GM12873 (cell line): ENCODE data around the gene GSK3B.

Experiments used
- TF ChIP-seq, protein P1 (sequence below): IDR thresholded peaks from 2 replicates; pipeline ENCODE4 v1.5.1; 2012; ENCODE audit warnings: low read depth, mild to moderate bottlenecking, moderate library complexity, low read length, control low read depth; ENCODE audit not compliant: insufficient read depth; ENCODE audit errors: missing control alignments

The GSK3B gene

DNA sequence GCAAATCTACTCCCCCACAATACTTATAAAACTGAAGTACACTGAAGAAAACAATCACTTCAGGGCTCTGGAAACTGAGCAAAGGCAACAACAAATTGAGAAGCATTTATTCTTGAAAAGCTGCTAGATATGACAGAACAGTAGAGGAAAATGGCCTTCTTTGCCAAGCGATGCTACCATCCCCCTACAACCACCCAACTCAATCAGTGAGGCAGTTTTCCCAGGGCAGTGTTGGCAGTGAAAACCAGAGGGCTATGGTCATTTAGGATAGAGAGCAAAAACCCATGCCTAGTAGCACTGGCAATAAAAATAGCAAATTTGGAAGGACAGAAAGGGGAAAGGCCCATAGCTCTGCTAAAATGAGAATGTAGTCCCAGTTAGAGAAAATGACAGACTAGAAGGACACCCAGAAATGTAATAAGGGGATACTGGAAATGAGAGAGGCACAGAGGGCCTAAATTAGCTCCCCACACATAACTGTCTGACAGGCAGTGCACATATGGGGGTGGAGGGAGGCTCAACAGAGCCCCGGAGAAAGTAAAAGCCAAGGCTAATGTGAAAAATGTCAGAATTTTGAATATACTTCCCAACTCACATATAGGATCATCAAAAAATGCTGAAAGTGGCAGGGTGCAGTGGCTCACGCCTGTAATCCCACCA is 143.5 kb downstream of the GSK3B start:
- TF ChIP-seq, protein P1, sequence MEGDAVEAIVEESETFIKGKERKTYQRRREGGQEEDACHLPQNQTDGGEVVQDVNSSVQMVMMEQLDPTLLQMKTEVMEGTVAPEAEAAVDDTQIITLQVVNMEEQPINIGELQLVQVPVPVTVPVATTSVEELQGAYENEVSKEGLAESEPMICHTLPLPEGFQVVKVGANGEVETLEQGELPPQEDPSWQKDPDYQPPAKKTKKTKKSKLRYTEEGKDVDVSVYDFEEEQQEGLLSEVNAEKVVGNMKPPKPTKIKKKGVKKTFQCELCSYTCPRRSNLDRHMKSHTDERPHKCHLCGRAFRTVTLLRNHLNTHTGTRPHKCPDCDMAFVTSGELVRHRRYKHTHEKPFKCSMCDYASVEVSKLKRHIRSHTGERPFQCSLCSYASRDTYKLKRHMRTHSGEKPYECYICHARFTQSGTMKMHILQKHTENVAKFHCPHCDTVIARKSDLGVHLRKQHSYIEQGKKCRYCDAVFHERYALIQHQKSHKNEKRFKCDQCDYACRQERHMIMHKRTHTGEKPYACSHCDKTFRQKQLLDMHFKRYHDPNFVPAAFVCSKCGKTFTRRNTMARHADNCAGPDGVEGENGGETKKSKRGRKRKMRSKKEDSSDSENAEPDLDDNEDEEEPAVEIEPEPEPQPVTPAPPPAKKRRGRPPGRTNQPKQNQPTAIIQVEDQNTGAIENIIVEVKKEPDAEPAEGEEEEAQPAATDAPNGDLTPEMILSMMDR: no peak

DNA sequence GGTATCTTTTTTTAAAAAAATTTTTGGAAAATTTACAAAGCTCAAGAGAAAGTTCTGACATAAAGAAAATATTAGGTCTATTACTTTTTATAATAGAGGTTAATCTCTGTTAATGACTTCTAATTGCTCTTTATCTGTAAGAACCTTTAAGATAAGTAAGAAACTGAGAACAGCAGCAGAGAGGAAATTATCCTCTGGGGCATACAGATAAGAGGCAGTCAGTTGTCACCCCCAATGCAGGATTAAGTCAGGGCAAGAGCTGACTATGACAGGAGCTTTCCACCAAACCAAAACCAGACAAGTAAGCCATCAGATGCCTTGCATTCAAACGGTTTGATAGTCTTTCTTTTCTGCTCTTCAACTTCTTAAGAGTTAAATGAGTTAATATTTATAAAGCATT is 149.0 kb downstream of the GSK3B start:
- TF ChIP-seq, protein P1: no peak

DNA sequence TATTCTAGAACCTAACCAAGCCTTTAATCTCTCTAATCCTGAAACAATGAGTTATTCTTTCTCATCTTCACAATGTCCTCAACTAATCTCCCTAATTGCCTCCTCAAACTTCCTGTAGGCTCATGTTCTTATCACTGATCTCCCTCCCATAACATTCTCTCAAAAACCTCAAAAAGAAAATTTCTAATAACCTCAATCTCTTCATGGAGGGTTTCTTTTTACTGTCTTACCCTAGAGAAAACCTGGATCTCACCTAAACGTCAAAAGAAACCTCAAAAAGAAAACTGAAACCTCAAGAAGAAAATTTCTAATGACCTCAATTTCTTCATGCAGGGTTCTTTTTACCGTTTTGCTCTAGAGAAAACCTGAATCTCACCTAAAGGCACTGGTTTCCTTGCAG is 150.2 kb downstream of the GSK3B start:
- TF ChIP-seq, protein P1: no peak

DNA sequence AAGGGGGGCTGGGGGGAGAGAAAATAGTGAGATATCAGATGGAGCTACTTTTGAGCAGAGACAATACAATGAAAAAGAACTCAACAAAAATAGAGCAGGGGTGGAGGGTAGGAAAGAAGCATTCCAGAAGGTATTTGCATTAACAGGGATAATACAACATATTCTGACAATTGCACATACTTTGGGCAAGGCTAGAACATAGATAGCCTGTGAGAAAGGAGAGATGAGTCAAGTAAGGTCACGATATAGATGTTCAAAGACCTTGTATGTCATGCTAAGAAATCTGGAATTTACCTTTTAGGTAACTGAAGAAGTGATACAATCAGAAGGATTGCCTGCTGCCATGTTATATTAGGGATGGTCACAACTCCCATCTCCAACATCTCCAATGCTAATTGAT is 155.2 kb downstream of the GSK3B start:
- TF ChIP-seq, protein P1: no peak

DNA sequence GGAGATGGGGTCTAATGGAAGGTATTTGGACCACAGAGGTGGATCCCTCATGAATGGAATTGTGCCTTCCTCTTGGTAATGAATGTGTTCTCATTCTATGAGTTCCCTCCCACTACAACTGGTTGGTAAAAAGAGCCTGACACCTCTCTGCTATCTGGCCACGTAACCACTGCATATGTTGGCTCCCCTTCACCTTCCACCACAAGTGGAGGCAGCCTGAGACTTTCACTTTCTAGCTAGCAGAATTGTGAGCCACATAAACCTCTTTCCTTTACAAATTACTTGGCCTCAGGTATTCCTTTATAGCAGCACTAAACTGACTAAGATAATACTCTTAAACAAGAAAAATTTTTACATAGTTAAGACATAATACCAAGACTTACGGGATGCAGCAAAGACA is 157.0 kb downstream of the GSK3B start:
- TF ChIP-seq, protein P1: no peak

DNA sequence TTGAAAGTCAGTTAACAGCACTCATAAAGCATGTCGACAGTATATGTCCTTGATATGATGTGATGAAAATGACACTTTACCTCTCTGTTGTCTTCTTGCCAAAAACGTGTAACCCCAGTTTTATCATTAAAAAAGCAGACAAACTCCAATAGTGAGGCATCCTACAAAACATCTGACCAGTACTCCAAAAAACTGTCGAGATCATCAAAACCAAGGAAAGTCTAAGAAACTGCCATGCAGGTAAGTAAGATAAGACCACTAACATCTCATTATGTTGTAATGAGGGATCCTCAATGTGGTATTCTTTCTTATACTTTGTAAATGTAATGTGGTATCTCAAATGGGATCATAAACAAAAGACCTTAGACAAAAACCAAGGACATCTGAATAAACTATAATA is 160.0 kb downstream of the GSK3B start:
- TF ChIP-seq, protein P1: no peak

DNA sequence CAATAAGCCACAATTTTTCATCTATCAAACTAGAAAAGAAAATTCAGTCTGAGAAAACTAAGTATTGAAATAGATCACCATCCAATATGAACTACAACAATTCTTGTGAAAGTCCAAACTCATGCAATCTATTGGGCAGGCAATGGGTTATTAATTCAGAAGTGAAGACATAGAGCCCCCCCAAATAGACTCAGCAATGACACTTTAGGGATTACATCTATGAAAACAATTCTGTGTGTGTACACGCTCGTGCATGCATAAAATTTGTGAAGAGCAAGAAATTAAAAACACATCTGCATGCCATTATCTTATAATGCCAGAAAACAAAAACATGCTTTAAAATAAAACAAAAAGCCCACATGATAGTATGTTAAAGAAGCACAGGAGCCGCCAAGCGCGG is 161.0 kb downstream of the GSK3B start:
- TF ChIP-seq, protein P1: no peak

DNA sequence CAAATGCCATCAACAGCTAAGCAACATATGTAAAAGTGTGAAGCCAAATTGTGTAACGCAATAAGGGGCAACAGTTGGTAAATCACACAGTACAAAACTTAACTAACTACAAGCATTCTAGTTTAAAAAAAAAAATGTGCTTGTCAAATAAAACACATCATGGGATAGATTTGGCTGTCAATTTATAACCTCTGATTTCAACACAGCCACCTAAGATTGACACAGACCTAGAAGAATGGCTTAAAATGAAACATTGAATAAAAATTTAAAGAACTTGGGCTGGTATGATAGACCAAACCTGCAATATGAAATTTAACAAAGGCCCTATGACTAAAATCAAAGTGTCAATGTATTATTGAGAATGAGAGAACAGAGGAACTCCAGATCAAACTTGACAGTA is 164.0 kb downstream of the GSK3B start:
- TF ChIP-seq, protein P1: no peak
